ENCODE measurements around the gene VDR.

GRCh38 chr12:47835006-47835830 lies 69.6 kb downstream of the VDR start:
- TF ChIP-seq CTCF (IDR thresholded peaks at IDR 0.05; ENCODE audit: low read length) (no peak), EZH2 (optimal IDR thresholded peaks at IDR 0.05; ENCODE audit: low read depth, low read length) (no peak), EZH2phosphoT487 (IDR thresholded peaks at IDR 0.05; ENCODE audit: low read length) (no peak)
